B cell (primary cell): ENCODE results near the gene SSR3. TPM values are rescaled to one million over a fixed set of nuclear protein-coding genes. Genes with fewer than 3 reads are reported as not detected.

ENCODE experiments used
- ATAC-seq: fragments of 200-7000 bp; cut with Tn5 transposase; one replicate; pipeline ENCODE4 v1.10.0; 2021; ENCODE audit warnings: low read depth, mild to moderate bottlenecking, moderate number of reproducible peaks, moderate library complexity
- CTCF ChIA-PET: fragments of 350-600 bp; sonication (Branson Sonifier 250); formaldehyde crosslinking; loops from one replicate; lab custom pipeline; 2021; ENCODE audit warnings: antibody characterized with exemption, inconsistent platforms; lab: Charles Lee
- POLR2A ChIA-PET: fragments of 350-600 bp; sonication (Branson Sonifier 250); formaldehyde crosslinking; loops from one replicate; lab custom pipeline; 2021; ENCODE audit warnings: antibody characterized with exemption; lab: Charles Lee
- DNase-seq: peaks from one replicate; pipeline ENCODE4 v3.0.0; 2013
- H2AFZ ChIP-seq: 2 replicates; pipeline ENCODE4 v1.6.1; 2012; ENCODE audit warnings: mild to moderate bottlenecking, low read depth, low read length; ENCODE audit not compliant: insufficient read depth, poor library complexity, severe bottlenecking
- H3K27ac ChIP-seq, 2 donors: 1 replicate in 1 of 2; 2 replicates in 1 of 2; pipeline ENCODE4 v1.5.1; 2012 to 2013; ENCODE audit warnings: low read length in 2 of 2, mild to moderate bottlenecking in 2 of 2, moderate library complexity in 1 of 2
- H3K27me3 ChIP-seq, 4 experiments: fragments of 200-600 bp in 1 of 4; sonication (generic) in 1 of 4; replicated peaks in 1 of 4; 1 replicate in 2 of 4; 2 replicates in 2 of 4; pipeline versions ENCODE4 v1.6.1 to v1.7.0; 2013 to 2016; ENCODE audit warnings: low read length in 3 of 4, mild to moderate bottlenecking in 2 of 4, mixed read lengths in 1 of 4, moderate library complexity in 1 of 4; ENCODE audit not compliant: insufficient read depth in 4 of 4, control insufficient read depth in 3 of 4; ENCODE audit errors: control extremely low read depth in 1 of 4
- H3K36me3 ChIP-seq, 2 experiments: replicated peaks in 1 of 2; 1 replicate in 1 of 2; 2 replicates in 1 of 2; pipeline versions ENCODE4 v1.6.1 to v1.7.1; 2013; ENCODE audit warnings: low read length in 1 of 2; ENCODE audit not compliant: insufficient read depth in 2 of 2, control insufficient read depth in 1 of 2; ENCODE audit errors: control extremely low read depth in 1 of 2, extremely low read depth in 1 of 2
- H3K4me1 ChIP-seq, 2 donors: fragments of 200-600 bp in 1 of 2; sonication (generic) in 1 of 2; 1 replicate in 1 of 2; 2 replicates in 1 of 2; pipeline versions ENCODE4 v1.5.1 to v1.6.1; 2013 to 2017; ENCODE audit warnings: low read length in 2 of 2; ENCODE audit not compliant: control insufficient read depth in 2 of 2, insufficient read depth in 2 of 2
- H3K4me2 ChIP-seq: replicated peaks from 2 replicates; pipeline ENCODE3; 2012; ENCODE audit warnings: mild to moderate bottlenecking, low read depth, low read length; ENCODE audit not compliant: poor library complexity, severe bottlenecking
- H3K4me3 ChIP-seq, 5 experiments: fragments of 200-600 bp in 1 of 5; sonication (generic) in 1 of 5; 1 replicate in 3 of 5; 2 replicates in 2 of 5; pipeline versions ENCODE4 v1.5.1 to v1.7.0; 2011 to 2016; ENCODE audit warnings: low read length in 4 of 5, mild to moderate bottlenecking in 4 of 5, low read depth in 2 of 5, control low read depth in 1 of 5, moderate library complexity in 1 of 5; ENCODE audit not compliant: insufficient read depth in 1 of 5; ENCODE audit errors: control extremely low read depth in 1 of 5, extremely low read depth in 1 of 5
- H3K79me2 ChIP-seq: fragments of 200-600 bp; sonication (generic); one replicate; pipeline ENCODE4 v1.6.0; 2016; ENCODE audit warnings: low read length; ENCODE audit not compliant: control insufficient read depth, insufficient read depth
- H3K9ac ChIP-seq: fragments of 200-600 bp; sonication (generic); 2 replicates; pipeline ENCODE4 v1.6.1; 2017; ENCODE audit warnings: mild to moderate bottlenecking, low read length, moderate library complexity
- H3K9me3 ChIP-seq, 3 donors: one replicate each; pipeline versions ENCODE4 v1.6.1 to v1.7.1; 2013; ENCODE audit warnings: low read length in 2 of 3; ENCODE audit not compliant: control insufficient read depth in 2 of 3, insufficient read depth in 1 of 3; ENCODE audit errors: control extremely low read depth in 1 of 3
- H4K20me1 ChIP-seq: 2 replicates; pipeline ENCODE4 v1.6.0; 2012; ENCODE audit warnings: mild to moderate bottlenecking, low read length; ENCODE audit not compliant: insufficient read depth, control insufficient read depth, poor library complexity, severe bottlenecking
- H3K27ac Mint-ChIP-seq: one replicate; pipeline ENCODE4 v1.8.0; 2021; ENCODE audit warnings: mixed read lengths
- H3K27me3 Mint-ChIP-seq: one replicate; pipeline ENCODE4 v1.8.0; 2021; ENCODE audit warnings: mixed read lengths
- H3K4me1 Mint-ChIP-seq: one replicate; pipeline ENCODE4 v1.8.0; 2021; ENCODE audit warnings: mixed read lengths
- H3K4me3 Mint-ChIP-seq: one replicate; pipeline ENCODE4 v1.8.0; 2021; ENCODE audit warnings: mixed read lengths
- H3K9me3 Mint-ChIP-seq: one replicate; pipeline ENCODE4 v1.8.0; 2022; ENCODE audit warnings: mixed read lengths; ENCODE audit not compliant: insufficient read depth
- CTCF ChIP-seq: fragments of 200-600 bp; IDR thresholded peaks from one replicate; pipeline ENCODE4 v1.8.0; 2022; ENCODE audit warnings: antibody characterized with exemption, mild to moderate bottlenecking
- EZH2 ChIP-seq: IDR thresholded peaks from 2 replicates; pipeline ENCODE4 v1.6.1; 2012; ENCODE audit warnings: borderline replicate concordance, low read depth, mild to moderate bottlenecking, moderate library complexity, low read length; ENCODE audit not compliant: insufficient read depth, poor library complexity, severe bottlenecking
- WGBS: methylation state at CpG from one replicate; pipeline ENCODE4 v1.1.5; 2013; ENCODE audit warnings: missing lambda C conversion rate; ENCODE audit not compliant: insufficient coverage; 5-methylcytosine and 5-hydroxymethylcytosine counted together
- intact Hi-C: fragments of 100-400 bp; cut with micrococcal nuclease; formaldehyde crosslinking; loops from one replicate; pipeline ENCODE4 v1.10.0; 2022
- polyA plus RNA-seq: library from polyadenylated mRNA; depleted of rRNA; stranded (reverse); fragments of >200 nt; gene quantifications from 2 replicates; pipeline ENCODE4 v1.2.3, GENCODE V29; 2012
- total RNA-seq, 2 donors: library from RNA; stranded (reverse); fragments of 120-200 nt in 1 of 2; gene quantifications; 1 replicate in 1 of 2; 2 replicates in 1 of 2; pipeline versions ENCODE4 v1.2.3 to v1.2.4, GENCODE V29; 2013 to 2022

The SSR3 gene
- total and polyA plus RNA-seq, 2 donors (not counting 1 experiment from before 2014, with no cell fraction given): 17.5 to 69.2 TPM

DNA sequence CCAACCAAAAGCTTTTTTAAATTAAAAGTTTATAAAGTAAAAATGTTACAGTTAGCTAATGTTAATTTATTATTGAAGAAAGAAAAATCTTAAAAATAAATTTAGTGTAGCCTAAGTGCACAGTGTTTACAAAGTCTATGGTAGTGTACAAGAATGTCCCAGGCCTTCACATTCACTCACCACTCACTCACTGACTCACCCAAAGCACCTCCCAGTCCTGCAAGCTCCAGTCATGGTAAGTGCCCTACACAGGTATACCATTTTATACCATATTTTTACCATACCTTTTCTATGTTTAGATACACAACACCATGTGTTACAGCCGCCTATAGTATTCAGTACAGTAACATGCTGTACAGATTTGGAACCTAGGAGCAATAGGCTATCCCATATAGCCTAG is 29.1 kb downstream of the SSR3 start:
- Mint-ChIP-seq H3K27me3 (peaks cover 14% of the 10 kb centered on the region), H3K4me1 (peaks cover 12% of the 10 kb centered on the region), H3K9me3 (no peaks in the 10 kb centered on the region), H3K27ac (no peak overlapping the region), H3K4me3 (no peak overlapping the region)
- no CpG with 5 or more reads among the region's 1 CpG for WGBS
- H3K27me3 ChIP-seq: no peaks in the 10 kb centered on the region
- no peaks in the 10 kb centered on the region for H4K20me1 ChIP-seq
- intact Hi-C loops: no loop called here
- H3K9ac ChIP-seq: no peak overlapping the region
- H2AFZ ChIP-seq: no peak overlapping the region
- ATAC-seq (no peak), DNase-seq (no peak)
- H3K79me2 ChIP-seq: no peaks in the 10 kb centered on the region
- TF ChIP-seq CTCF: no peak
- TF ChIP-seq EZH2: no peak
- H3K4me2 ChIP-seq: no peak overlapping the region
- H3K9me3 ChIP-seq: peaks cover 0 to 3% (median 0%) of the 10 kb centered on the region in 3 donors
- no peaks in the 10 kb centered on the region for H3K36me3 ChIP-seq
- H3K27ac ChIP-seq: no peak overlapping the region
- H3K4me3 ChIP-seq: no peak overlapping the region
- POLR2A ChIA-PET: interaction anchor here (0.6 kb wide), 1 partner anchor 144 kb away, joined by 5 read pairs; no protein-coding TSS in a partner anchor
- peaks cover 6 to 13% of the 10 kb centered on the region in 2 donors for H3K4me1 ChIP-seq
- CTCF ChIA-PET: interaction anchor here (0.8 to 1.4 kb wide), 5 partner anchors 10 to 148 kb away, joined by 3 to 4 read pairs (median 3); no protein-coding TSS in a partner anchor

DNA sequence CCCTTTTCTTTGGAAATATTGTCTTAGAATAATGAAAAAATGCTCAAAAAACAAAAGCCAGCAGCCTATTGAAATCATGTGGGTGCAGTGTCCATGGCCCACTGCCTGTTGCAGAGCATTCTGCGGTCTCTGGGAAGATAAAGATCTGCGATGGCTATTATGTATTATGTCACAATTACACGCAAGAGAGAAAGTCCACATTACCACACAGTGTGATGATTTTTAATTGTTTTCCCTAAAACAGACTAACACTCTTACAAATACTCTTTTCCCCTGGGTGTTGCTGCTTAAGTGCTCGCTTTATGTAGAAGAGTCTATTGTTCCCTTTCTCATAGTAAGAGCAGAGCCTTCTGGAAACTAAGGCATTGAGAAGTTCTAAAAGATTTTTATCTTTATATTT is 32.2 kb downstream of the SSR3 start:
- WGBS: no CpG with 5 or more reads among the region's 4 CpGs
- intact Hi-C loops: no loop called here
- H3K4me3 Mint-ChIP-seq: no peak overlapping the region
- Histone ChIP-seq H3K79me2 (no peaks in the 10 kb centered on the region), H3K4me1 (peaks cover 6 to 13% of the 10 kb centered on the region in 2 donors), H2AFZ (no peak overlapping the region), H4K20me1 (no peaks in the 10 kb centered on the region), H3K27ac (no peak overlapping the region), H3K9me3 (peaks cover 0 to 3% (median 0%) of the 10 kb centered on the region in 3 donors), H3K36me3 (no peaks in the 10 kb centered on the region), H3K9ac (no peak overlapping the region), H3K4me2 (no peak overlapping the region), H3K4me3 (no peak overlapping the region), H3K27me3 (peaks cover 0 to 4% (median 0%) of the 10 kb centered on the region in 4 experiments)
- CTCF ChIA-PET: interaction anchor here (1.4 to 1.5 kb wide), 2 partner anchors 13 to 371 kb away, joined by 3 to 5 read pairs; no protein-coding TSS in a partner anchor
- no peak for ATAC-seq
- DNase-seq: no peak
- POLR2A ChIA-PET: no interaction called here
- peaks cover 24% of the 10 kb centered on the region for H3K27me3 Mint-ChIP-seq
- H3K27ac Mint-ChIP-seq: no peak overlapping the region
- H3K9me3 Mint-ChIP-seq: no peaks in the 10 kb centered on the region
- no peak for TF ChIP-seq EZH2
- peaks cover 12% of the 10 kb centered on the region for H3K4me1 Mint-ChIP-seq
